ENCODE results near the gene IQCB1. TPM values are rescaled to one million over a fixed set of nuclear protein-coding genes. Genes with fewer than 3 reads are reported as not detected.
"Not testable (repeated sequence)": the region's sequence is repeated elsewhere in the genome, so short reads cannot be mapped to it uniquely, and the experiment has no call there.

Gene IQCB1
- total RNA-seq (2014; rRNA removed; shearing (Covaris generic)) = 26.4 and 44.6 TPM in 2 replicates

- H3K36me3 ChIP-seq (replicated peaks; ENCODE audit: control insufficient read depth, insufficient read depth, low read length) = no peaks in the 10 kb centered on the region; the same call in 1 of the 2 replicates
- H3K4me3 ChIP-seq (ENCODE audit: insufficient read depth, low read depth, low read length) = peak within 1 kb of the TSS; percentile 71
- peaks cover 4% of the 10 kb centered on the region for H3K27me3 ChIP-seq (ENCODE audit: control insufficient read depth, insufficient read depth, low read length)
- DNase-seq = peak; percentile 97
Observed at GRCh38 chr3:121834671-121835464, at the start of gene IQCB1, which contains the start of gene EAF2. Gene IQCB1 (minus strand): TSS chr3:121835060. CDS start chr3:121828960, 6,100 bp downstream. Gene EAF2 (plus strand): TSS chr3:121835209. CDS start chr3:121835286, 77 bp downstream.

- no peaks in the 10 kb centered on the region for H3K27me3 ChIP-seq (ENCODE audit: control insufficient read depth, insufficient read depth, low read length)
- H3K4me3 ChIP-seq (ENCODE audit: insufficient read depth, low read depth, low read length) = no peak overlapping the region
- no peaks in the 10 kb centered on the region for H3K36me3 ChIP-seq (replicated peaks; ENCODE audit: control insufficient read depth, insufficient read depth, low read length)
- peak; percentile 47 for DNase-seq
Observed at GRCh38 chr3:121883507-121883906, 48.6 kb upstream of the IQCB1 start.

DNA sequence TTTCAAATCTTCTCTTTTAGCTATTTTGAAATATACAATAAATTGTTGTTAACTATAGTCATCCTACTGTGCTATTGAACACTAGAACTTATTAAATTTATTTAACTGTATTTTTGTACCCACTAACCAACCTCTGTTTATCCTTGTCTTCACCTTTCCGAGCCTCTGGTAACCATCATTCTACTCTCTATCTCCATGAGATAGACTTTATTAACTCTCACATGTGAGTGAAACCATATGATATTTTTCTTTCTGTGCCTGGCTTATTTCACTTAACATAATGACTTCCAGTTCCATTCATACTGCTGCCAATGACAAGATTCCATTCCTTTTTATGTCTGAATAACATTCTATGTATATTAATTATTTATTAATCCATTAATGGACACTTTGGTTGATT, 43.6 kb upstream of the IQCB1 start:
- DNase-seq = no peak
- H3K36me3 ChIP-seq (replicated peaks; ENCODE audit: control insufficient read depth, insufficient read depth, low read length) = no peaks in the 10 kb centered on the region
- no peak overlapping the region for H3K4me3 ChIP-seq (ENCODE audit: insufficient read depth, low read depth, low read length)
- no peaks in the 10 kb centered on the region for H3K27me3 ChIP-seq (ENCODE audit: control insufficient read depth, insufficient read depth, low read length)

DNA sequence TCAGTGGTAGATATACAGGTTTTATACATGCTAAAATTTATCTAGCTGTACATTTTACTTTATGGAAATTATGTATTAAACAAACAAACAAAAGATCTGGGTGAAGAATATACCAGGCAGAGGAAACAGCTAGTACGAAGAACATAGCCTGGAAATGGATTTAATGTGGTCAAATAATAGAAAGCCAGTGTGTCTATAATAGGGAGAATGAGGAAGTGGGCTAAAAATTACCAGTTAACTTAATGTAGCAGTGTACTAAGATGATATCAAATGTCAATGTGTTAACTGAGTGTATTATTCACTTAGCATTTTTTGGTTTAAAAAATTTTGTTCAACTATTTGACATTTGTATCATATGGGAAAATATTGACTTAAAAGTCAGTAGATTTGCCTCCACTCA, 36.6 kb upstream of the IQCB1 start:
- DNase-seq = no peak
- Histone ChIP-seq H3K4me3 (ENCODE audit: insufficient read depth, low read depth, low read length) (no peak overlapping the region), H3K27me3 (ENCODE audit: control insufficient read depth, insufficient read depth, low read length) (no peaks in the 10 kb centered on the region), H3K36me3 (replicated peaks; ENCODE audit: control insufficient read depth, insufficient read depth, low read length) (no peaks in the 10 kb centered on the region)

GRCh38 chr3:121870717-121871116, 35.9 kb upstream of the IQCB1 start:
- no peak overlapping the region for H3K4me3 ChIP-seq (ENCODE audit: insufficient read depth, low read depth, low read length)
- H3K36me3 ChIP-seq (replicated peaks; ENCODE audit: control insufficient read depth, insufficient read depth, low read length) = no peaks in the 10 kb centered on the region
- H3K27me3 ChIP-seq (ENCODE audit: control insufficient read depth, insufficient read depth, low read length) = no peaks in the 10 kb centered on the region
- DNase-seq = no peak

GRCh38 chr3:121869736-121870135, 34.9 kb upstream of the IQCB1 start:
- no peaks in the 10 kb centered on the region for H3K27me3 ChIP-seq (ENCODE audit: control insufficient read depth, insufficient read depth, low read length)

GRCh38 chr3:121863801-121864200, 28.9 kb upstream of the IQCB1 start:
- H3K27me3 ChIP-seq (ENCODE audit: control insufficient read depth, insufficient read depth, low read length) = no peaks in the 10 kb centered on the region
- no peak overlapping the region for H3K4me3 ChIP-seq (ENCODE audit: insufficient read depth, low read depth, low read length)
- H3K36me3 ChIP-seq (replicated peaks; ENCODE audit: control insufficient read depth, insufficient read depth, low read length) = no peaks in the 10 kb centered on the region
- no peak for DNase-seq

More at GRCh38 chr3:121869736-121870135, 34.9 kb upstream of the IQCB1 start:
- DNase-seq = no peak
- Histone ChIP-seq H3K4me3 (ENCODE audit: insufficient read depth, low read depth, low read length) (no peak overlapping the region), H3K36me3 (replicated peaks; ENCODE audit: control insufficient read depth, insufficient read depth, low read length) (no peaks in the 10 kb centered on the region)

DNA sequence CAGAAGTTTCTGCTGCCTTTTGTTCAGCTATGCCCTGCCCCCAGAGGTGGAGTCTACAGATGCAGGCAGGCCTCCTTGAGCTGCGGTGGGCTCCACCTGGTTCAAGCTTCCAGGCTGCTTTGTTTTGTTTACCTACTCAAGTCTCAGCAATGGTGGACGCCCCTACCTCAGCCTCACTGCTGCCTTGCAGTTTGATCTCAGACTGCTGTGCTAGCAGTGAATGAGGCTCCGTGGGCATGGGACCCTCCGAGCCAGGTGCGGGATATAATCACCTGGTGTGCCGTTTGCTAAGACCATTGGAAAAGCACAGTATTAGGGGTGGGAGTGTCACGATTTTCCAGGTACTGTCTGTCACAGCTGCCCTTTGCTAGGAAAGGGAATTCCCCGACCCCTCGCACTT, 28.4 kb upstream of the IQCB1 start:
- H3K4me3 ChIP-seq (ENCODE audit: insufficient read depth, low read depth, low read length); H3K27me3 ChIP-seq (ENCODE audit: control insufficient read depth, insufficient read depth, low read length); H3K36me3 ChIP-seq (replicated peaks; ENCODE audit: control insufficient read depth, insufficient read depth, low read length); DNase-seq: not testable (repeated sequence)

GRCh38 chr3:121857778-121858177, 22.9 kb upstream of the IQCB1 start:
- not testable (repeated sequence) for DNase-seq; H3K27me3 ChIP-seq (ENCODE audit: control insufficient read depth, insufficient read depth, low read length); H3K36me3 ChIP-seq (replicated peaks; ENCODE audit: control insufficient read depth, insufficient read depth, low read length); H3K4me3 ChIP-seq (ENCODE audit: insufficient read depth, low read depth, low read length)

DNA sequence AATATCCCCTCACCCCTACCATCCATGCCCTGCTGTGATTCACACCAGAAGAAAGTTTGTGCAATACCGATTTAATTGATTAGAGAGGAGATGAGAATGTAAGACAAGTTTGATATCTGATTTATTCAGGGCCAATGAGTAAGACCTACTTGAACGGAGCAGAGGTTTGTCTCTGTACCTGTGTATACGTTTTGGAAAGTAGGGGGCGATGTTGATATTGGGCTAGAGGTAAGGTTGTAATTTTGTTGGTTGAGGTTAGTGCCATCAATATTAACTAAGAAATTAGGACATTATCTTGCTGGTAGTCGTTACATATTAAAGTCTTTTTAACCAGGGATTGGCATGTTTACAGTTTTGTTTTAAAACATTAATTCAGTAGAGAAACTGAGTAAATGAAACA, 20.7 kb upstream of the IQCB1 start:
- H3K36me3 ChIP-seq (replicated peaks; ENCODE audit: control insufficient read depth, insufficient read depth, low read length) = no peaks in the 10 kb centered on the region
- no peak overlapping the region for H3K4me3 ChIP-seq (ENCODE audit: insufficient read depth, low read depth, low read length)
- no peaks in the 10 kb centered on the region for H3K27me3 ChIP-seq (ENCODE audit: control insufficient read depth, insufficient read depth, low read length)
- peak; percentile 48 for DNase-seq

- DNase-seq = no peak
- no peaks in the 10 kb centered on the region for H3K36me3 ChIP-seq (replicated peaks; ENCODE audit: control insufficient read depth, insufficient read depth, low read length)
Observed at GRCh38 chr3:121852256-121852655, 17.4 kb upstream of the IQCB1 start.

GRCh38 chr3:121844892-121845291, 10.0 kb upstream of the IQCB1 start:
- no peak overlapping the region for H3K4me3 ChIP-seq (ENCODE audit: insufficient read depth, low read depth, low read length)
- no peak for DNase-seq
- no peaks in the 10 kb centered on the region for H3K36me3 ChIP-seq (replicated peaks; ENCODE audit: control insufficient read depth, insufficient read depth, low read length)
- no peaks in the 10 kb centered on the region for H3K27me3 ChIP-seq (ENCODE audit: control insufficient read depth, insufficient read depth, low read length)

More at GRCh38 chr3:121852256-121852655, 17.4 kb upstream of the IQCB1 start:
- Histone ChIP-seq H3K27me3 (ENCODE audit: control insufficient read depth, insufficient read depth, low read length) (no peaks in the 10 kb centered on the region), H3K4me3 (ENCODE audit: insufficient read depth, low read depth, low read length) (no peak overlapping the region)

- H3K27me3 ChIP-seq (ENCODE audit: control insufficient read depth, insufficient read depth, low read length) = peaks cover 4% of the 10 kb centered on the region
- H3K4me3 ChIP-seq (ENCODE audit: insufficient read depth, low read depth, low read length) = no peak overlapping the region
- DNase-seq = no peak
- H3K36me3 ChIP-seq (replicated peaks; ENCODE audit: control insufficient read depth, insufficient read depth, low read length) = no peaks in the 10 kb centered on the region
Observed at GRCh38 chr3:121839962-121840361, 5.1 kb upstream of the IQCB1 start.

- DNase-seq = no peak
- no peak overlapping the region for H3K4me3 ChIP-seq (ENCODE audit: insufficient read depth, low read depth, low read length)
- H3K27me3 ChIP-seq (ENCODE audit: control insufficient read depth, insufficient read depth, low read length) = peaks cover 4% of the 10 kb centered on the region
- no peaks in the 10 kb centered on the region for H3K36me3 ChIP-seq (replicated peaks; ENCODE audit: control insufficient read depth, insufficient read depth, low read length)
Observed at GRCh38 chr3:121836481-121836880, 1.6 kb upstream of the IQCB1 start.

- DNase-seq = no peak
- H3K4me3 ChIP-seq (ENCODE audit: insufficient read depth, low read depth, low read length) = no peak overlapping the region
Observed at GRCh38 chr3:121836064-121836463, 1.2 kb upstream of the IQCB1 start.

More at GRCh38 chr3:121836064-121836463, 1.2 kb upstream of the IQCB1 start:
- Histone ChIP-seq H3K27me3 (ENCODE audit: control insufficient read depth, insufficient read depth, low read length) (peaks cover 4% of the 10 kb centered on the region), H3K36me3 (replicated peaks; ENCODE audit: control insufficient read depth, insufficient read depth, low read length) (no peaks in the 10 kb centered on the region; the same call in 1 of the 2 replicates)
